GM12891 (cell line): ENCODE measurements around the gene FRMPD4.

Source experiments
- POLR2AphosphoS5 ChIP-seq: IDR thresholded peaks from 2 replicates; pipeline ENCODE4 v1.6.1; 2011; ENCODE audit warnings: low read depth, low read length, control low read depth
- TAF1 ChIP-seq: IDR thresholded peaks from 2 replicates; pipeline ENCODE4 v1.6.1; 2011; ENCODE audit warnings: low read depth, low read length, control low read depth

- no peak for TF ChIP-seq POLR2AphosphoS5
- no peak for TF ChIP-seq TAF1
These were observed 570.8 kb downstream of the FRMPD4 start for GRCh38 chrX:12709047-12709446.
